ENCODE measurements around the gene SPINK4.

SPINK4 gene

GRCh38 chr9:33210006-33210715 is 29.8 kb upstream of the SPINK4 start:
- TF ChIP-seq, protein P1, sequence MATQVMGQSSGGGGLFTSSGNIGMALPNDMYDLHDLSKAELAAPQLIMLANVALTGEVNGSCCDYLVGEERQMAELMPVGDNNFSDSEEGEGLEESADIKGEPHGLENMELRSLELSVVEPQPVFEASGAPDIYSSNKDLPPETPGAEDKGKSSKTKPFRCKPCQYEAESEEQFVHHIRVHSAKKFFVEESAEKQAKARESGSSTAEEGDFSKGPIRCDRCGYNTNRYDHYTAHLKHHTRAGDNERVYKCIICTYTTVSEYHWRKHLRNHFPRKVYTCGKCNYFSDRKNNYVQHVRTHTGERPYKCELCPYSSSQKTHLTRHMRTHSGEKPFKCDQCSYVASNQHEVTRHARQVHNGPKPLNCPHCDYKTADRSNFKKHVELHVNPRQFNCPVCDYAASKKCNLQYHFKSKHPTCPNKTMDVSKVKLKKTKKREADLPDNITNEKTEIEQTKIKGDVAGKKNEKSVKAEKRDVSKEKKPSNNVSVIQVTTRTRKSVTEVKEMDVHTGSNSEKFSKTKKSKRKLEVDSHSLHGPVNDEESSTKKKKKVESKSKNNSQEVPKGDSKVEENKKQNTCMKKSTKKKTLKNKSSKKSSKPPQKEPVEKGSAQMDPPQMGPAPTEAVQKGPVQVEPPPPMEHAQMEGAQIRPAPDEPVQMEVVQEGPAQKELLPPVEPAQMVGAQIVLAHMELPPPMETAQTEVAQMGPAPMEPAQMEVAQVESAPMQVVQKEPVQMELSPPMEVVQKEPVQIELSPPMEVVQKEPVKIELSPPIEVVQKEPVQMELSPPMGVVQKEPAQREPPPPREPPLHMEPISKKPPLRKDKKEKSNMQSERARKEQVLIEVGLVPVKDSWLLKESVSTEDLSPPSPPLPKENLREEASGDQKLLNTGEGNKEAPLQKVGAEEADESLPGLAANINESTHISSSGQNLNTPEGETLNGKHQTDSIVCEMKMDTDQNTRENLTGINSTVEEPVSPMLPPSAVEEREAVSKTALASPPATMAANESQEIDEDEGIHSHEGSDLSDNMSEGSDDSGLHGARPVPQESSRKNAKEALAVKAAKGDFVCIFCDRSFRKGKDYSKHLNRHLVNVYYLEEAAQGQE (IDR thresholded peaks at IDR 0.05; ENCODE audit: insufficient read depth in 1 of 2, low read depth in 2 of 2, low read length in 2 of 2): no peak
- no peak for TF ChIP-seq TAF1 (IDR thresholded peaks at IDR 0.05; ENCODE audit: borderline replicate concordance, insufficient read depth, low read length)
- TF ChIP-seq FOXP2 (optimal IDR thresholded peaks at IDR 0.05; ENCODE audit: borderline replicate concordance, extremely low read depth, extremely low read length, insufficient read depth): no peak
- TF ChIP-seq SIN3A (IDR thresholded peaks at IDR 0.05; ENCODE audit: borderline replicate concordance, insufficient read depth, low read length): no peak
- no peak for TF ChIP-seq POLR2AphosphoS5 (IDR thresholded peaks at IDR 0.05; ENCODE audit: low read depth, low read length)

- no peak for TF ChIP-seq TAF1 (IDR thresholded peaks at IDR 0.05; ENCODE audit: borderline replicate concordance, insufficient read depth, low read length)
- TF ChIP-seq FOXP2 (optimal IDR thresholded peaks at IDR 0.05; ENCODE audit: borderline replicate concordance, extremely low read depth, extremely low read length, insufficient read depth): no peak
- TF ChIP-seq, protein P1 (IDR thresholded peaks at IDR 0.05; ENCODE audit: insufficient read depth in 1 of 2, low read depth in 2 of 2, low read length in 2 of 2): no peak
- no peak for TF ChIP-seq POLR2AphosphoS5 (IDR thresholded peaks at IDR 0.05; ENCODE audit: low read depth, low read length)
- no peak for TF ChIP-seq SIN3A (IDR thresholded peaks at IDR 0.05; ENCODE audit: borderline replicate concordance, insufficient read depth, low read length)
Measured at GRCh38 chr9:33211695-33212393, 28.1 kb upstream of the SPINK4 start.

GRCh38 chr9:33220681-33221567 is 19.0 kb upstream of the SPINK4 start:
- TF ChIP-seq POLR2AphosphoS5 (IDR thresholded peaks at IDR 0.05; ENCODE audit: low read depth, low read length): no peak
- no peak for TF ChIP-seq TAF1 (IDR thresholded peaks at IDR 0.05; ENCODE audit: borderline replicate concordance, insufficient read depth, low read length)
- TF ChIP-seq SIN3A (IDR thresholded peaks at IDR 0.05; ENCODE audit: borderline replicate concordance, insufficient read depth, low read length): no peak
- TF ChIP-seq FOXP2 (optimal IDR thresholded peaks at IDR 0.05; ENCODE audit: borderline replicate concordance, extremely low read depth, extremely low read length, insufficient read depth): no peak
- TF ChIP-seq, protein P1 (IDR thresholded peaks at IDR 0.05; ENCODE audit: insufficient read depth in 1 of 2, low read depth in 2 of 2, low read length in 2 of 2): no peak

DNA sequence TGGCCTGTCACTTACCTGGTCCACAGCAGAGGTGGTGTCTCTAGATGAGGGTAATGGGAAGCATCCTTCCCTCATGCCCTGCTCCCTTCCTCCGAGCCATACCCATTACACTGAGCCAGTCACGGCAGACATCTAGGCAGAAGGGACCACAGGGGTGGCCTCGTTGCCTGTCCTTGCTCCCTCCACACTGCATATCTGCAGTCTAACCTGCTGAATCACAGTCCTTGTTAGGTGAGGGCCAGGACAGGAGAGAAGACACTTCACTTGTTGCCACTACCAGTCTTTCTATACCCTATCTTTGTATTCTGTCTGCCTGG is 18.4 kb upstream of the SPINK4 start:
- no peak for TF ChIP-seq POLR2AphosphoS5 (IDR thresholded peaks at IDR 0.05; ENCODE audit: low read depth, low read length)
- TF ChIP-seq SIN3A (IDR thresholded peaks at IDR 0.05; ENCODE audit: borderline replicate concordance, insufficient read depth, low read length): no peak
- TF ChIP-seq TAF1 (IDR thresholded peaks at IDR 0.05; ENCODE audit: borderline replicate concordance, insufficient read depth, low read length): no peak
- TF ChIP-seq, protein P1 (IDR thresholded peaks at IDR 0.05; ENCODE audit: insufficient read depth in 1 of 2, low read depth in 2 of 2, low read length in 2 of 2): no peak
- TF ChIP-seq FOXP2 (optimal IDR thresholded peaks at IDR 0.05; ENCODE audit: borderline replicate concordance, extremely low read depth, extremely low read length, insufficient read depth): no peak
